ENCODE data around the gene SCCPDH.
A peak's percentile ranks its signal among the peaks of the same experiment; 100 is the strongest.
"Not testable (repeated sequence)": the region's sequence is repeated elsewhere in the genome, so short reads cannot be mapped to it uniquely, and the experiment has no call there.

The SCCPDH gene

DNA sequence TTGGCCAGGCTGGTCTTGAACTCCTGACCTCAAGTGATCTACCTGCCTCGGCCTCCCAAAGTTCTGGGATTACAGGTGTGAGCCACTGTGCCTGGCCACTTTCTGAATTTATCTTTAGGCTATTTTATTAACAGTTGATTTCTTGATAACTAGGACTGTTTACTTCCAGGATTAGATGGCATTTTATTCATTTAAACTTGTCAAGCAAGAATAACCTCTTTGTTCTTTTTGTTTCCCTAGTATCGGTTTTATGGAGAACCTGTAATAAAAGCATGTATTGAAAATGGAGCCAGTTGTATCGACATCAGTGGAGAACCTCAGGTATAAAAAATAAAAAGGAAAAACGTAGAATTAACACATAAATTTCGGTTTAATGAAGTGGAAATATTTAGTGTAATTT, 11.5 kb downstream of the SCCPDH start:
- Histone ChIP-seq H3K4me3 (no peak overlapping the region), H3K27ac (no peak overlapping the region)

DNA sequence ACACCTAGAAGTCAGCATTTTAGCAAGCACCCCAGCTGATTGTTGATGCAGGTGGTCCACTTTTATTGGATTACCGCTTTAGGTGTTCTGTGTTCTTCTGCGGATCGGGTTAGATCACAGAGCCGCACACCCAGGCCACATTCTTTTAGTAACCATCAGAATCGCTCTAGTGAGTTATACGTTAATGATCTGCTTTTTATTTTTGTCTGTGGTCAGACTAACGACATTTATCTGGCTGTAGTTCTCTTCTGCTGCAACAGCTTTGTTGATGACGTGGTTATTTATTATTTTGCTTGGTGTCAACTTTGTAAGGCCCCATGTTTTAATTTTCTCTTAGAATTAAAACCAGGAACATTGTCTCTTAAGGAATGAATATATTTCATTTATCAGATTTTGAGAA, 18.2 kb downstream of the SCCPDH start:
- Histone ChIP-seq H3K4me3 (no peak overlapping the region), H3K27ac (no peak overlapping the region)

DNA sequence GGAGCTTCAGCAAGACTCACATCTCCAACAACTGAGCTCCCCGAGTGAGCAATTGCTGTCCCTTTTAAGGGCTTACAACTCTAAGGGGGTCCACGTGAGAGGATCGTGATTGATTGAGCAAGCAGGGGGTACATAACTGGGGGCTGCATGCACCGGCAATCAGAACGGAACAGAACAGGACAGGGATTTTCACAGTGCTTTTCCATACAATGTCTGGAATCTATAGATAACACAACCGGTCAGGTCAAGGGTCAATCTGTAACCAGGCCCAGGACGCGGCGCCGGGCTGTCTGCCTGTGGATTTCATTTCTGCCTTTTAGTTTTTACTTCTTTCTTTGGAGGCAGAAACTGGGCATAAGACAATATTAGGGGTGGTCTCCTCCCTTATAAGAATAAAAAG, 21.9 kb downstream of the SCCPDH start:
- H3K4me3 ChIP-seq, H3K27ac ChIP-seq: not testable (repeated sequence)

DNA sequence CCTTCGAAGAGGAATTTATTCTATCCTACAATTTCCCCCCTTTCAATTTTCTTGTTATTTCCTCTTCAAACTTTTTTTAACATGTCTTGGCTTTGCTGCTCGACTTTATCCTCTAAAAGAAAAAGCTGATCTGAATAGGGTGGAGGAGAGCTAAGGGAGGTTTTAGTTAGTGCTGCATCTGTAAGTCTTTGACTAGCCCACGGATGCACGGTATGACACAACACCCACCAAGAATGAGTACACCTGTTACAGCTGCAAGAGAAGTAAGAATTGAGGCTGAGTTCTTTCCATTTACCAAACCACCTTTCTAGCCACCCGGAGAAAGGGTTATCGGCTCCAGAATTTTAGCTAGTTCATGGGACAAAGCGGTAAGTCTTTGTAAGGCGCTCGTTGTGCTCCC, 23.8 kb downstream of the SCCPDH start:
- Histone ChIP-seq H3K27ac (no peak overlapping the region), H3K4me3 (no peak overlapping the region)

DNA sequence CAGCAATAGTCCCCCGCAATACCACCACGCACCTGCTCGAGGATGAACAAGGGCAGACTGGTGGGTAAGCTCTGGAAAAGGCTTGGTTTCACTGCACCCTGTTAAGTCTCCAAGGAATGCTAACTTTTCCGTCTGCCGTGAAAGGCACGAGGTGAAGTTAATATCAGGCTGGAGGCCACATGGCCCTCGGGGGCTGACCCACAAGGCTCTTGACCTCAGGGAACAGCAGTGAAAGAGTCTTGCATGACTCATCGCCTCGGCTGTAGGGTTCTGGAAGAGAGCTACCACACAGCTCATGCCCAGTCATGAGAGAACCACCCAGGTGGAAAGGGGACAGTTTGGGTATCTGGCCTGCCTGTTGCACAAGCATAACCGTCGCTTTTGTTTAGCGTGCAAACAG, 24.7 kb downstream of the SCCPDH start:
- no peak overlapping the region for H3K4me3 ChIP-seq
- H3K27ac ChIP-seq, result no peak overlapping the region

DNA sequence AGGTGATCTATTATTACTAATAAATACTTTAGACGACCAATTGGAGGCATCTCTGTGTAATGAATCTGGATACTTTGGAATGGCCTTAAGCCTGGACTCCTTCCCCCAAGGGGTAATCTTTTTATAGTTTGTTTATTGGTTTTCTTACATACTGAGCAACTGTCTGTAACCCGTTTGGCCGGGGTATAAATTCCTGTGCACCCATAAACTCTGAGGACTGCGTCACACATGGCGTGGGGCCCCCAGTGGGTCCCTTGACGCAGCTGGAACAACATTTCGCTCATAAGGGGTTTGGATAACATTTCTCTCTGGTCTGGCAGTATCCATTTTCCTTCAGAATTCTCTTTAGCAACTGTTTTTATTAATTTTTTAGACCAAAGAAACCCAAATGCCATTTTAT, 26.5 kb downstream of the SCCPDH start:
- Histone ChIP-seq H3K27ac (no peak overlapping the region), H3K4me3 (no peak overlapping the region)

DNA sequence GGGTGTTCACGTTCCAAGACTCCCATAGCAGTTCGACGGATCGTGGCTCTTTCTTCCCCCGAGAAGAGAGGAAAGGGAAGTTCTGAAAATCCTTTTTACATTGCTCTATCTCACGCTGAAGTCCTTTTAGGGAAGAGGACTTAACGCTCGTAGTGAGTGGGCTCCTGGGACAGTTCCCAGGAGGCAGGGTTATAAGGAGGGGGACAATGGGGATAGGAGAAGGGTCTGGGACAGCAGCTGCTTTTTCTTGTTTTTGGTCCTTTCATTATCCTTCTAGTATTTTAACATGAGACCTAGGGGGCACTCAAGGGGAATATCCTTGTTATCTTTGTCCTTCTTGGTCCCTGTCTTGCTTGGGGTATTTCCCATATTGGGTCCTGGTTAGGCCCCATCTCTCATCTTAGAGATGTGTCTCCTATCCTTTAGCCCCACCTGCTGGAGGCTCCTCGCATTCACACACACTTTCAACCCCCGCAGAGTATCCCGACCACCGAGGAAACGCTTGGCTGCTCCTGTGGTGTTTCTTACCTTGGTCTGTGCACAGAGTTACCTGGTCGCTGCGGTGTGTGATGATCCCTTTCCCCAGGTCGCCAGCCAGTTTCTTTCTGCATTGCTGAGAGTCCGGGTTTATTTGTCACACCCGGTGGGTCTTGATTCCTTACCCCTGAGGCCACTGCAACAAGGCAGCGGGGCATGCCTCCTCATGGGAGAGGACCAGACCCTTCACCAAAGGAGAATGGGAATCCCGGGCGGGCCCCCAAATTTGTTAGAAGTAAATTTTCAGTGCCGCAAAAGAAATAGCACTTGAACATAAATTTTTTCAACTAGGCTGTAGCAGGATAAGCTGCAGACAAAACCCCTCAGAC, 29.7 kb downstream of the SCCPDH start:
- Histone ChIP-seq H3K4me3 (no peak overlapping the region), H3K27ac (no peak overlapping the region)

DNA sequence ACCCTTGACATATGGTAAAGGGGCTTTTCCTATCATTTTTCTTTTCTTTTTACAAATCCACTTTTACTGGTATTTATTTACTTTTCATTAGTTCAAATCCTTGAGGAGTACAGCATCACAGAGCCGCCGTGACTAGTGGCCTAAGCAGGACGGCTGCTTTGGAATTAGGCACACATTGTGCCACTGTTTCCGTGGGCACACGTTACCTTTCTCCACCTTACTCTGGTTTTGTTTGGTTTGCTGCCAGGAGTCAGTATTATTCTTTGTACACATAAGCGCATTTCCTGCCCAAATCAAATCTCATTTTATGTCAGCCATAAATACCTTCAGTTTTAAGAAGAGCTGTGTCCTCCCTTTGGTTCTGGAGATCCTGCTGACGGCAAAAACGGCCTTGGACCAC, 31.2 kb downstream of the SCCPDH start:
- no peak overlapping the region for H3K4me3 ChIP-seq
- H3K27ac ChIP-seq, result no peak overlapping the region

DNA sequence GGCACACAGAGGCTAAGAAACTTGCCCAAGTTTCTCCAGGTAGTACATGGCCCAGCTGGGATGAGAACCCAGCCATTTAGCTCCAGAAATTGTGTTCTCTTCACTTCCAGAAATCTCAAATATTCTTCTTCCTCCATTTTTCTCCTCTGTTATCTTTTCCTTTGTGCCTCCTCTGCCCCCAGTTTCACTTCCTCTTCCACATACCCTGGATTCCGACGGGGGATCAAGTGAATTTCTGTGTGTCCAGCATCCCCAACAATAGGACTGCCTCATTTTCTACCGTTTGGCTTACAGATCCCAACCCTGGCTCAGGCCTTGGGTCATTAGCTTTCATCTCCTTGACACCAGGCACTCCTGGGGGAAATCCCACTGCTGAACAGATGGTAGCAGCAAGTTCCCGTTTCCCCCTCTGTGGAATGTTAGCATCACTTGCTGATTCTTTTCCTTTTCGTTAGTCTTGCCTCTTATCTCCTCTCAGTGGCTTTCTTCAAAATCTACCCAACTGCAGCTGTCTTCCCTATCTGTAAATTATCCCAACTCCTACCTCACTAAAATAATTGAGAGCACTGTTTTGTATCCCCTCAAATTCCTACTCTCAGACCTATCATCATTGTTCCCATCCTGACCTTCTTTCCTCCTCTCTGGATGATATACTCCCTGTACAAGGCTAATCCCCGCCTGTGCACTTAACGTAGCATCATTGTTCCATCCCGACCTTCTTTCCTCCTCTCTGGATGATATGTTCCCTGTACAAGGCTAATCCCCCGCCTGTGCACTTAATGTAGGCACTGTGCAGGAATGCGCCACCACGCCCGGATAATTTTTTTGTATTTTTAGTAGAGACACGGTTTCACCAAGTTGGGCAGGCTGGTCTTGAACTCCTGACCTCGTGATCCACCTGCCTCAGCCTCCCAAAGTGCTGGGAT, 36.5 kb downstream of the SCCPDH start:
- H3K4me3 ChIP-seq, result no peak overlapping the region
- no peak overlapping the region for H3K27ac ChIP-seq

DNA sequence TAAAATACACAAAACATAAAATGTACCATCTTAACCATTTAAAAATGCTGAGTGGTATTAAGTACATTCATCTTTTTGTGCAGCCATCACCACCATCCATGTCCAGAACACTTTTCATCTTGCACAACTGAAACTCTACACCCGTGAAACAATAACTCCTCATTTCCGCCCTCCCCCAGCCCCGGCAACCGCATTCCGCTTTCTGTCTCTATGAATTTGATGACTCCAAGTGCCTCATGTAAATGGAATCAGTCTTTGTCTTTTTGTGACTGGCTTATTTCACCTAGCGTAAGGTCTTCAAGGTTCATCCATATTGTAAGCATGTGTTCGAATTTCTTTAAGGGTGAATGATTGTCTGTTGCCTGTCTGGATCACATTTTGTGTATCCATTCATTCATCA, 37.2 kb downstream of the SCCPDH start:
- H3K4me3 ChIP-seq, result no peak overlapping the region
- no peak overlapping the region for H3K27ac ChIP-seq

DNA sequence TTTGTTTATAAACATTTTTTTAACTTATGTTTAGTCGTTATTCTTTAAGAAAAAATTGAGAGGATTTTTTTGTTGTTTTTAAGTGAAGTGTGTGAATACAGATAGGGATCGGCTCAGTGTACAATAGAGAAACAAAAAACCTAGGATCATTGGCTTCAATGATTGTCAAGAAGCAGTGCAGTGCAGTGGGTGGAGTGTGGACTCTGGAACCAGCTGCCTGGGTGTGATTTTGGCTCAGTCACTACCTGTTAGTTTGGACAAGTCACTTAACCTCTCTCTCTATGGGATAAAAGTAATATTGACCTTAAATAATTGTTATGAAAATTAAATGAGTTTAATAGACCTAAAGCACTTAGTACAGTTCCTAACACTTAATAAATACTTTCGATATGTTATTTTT, 41.3 kb downstream of the SCCPDH start:
- Histone ChIP-seq H3K27ac (no peak overlapping the region), H3K4me3 (no peak overlapping the region)

DNA sequence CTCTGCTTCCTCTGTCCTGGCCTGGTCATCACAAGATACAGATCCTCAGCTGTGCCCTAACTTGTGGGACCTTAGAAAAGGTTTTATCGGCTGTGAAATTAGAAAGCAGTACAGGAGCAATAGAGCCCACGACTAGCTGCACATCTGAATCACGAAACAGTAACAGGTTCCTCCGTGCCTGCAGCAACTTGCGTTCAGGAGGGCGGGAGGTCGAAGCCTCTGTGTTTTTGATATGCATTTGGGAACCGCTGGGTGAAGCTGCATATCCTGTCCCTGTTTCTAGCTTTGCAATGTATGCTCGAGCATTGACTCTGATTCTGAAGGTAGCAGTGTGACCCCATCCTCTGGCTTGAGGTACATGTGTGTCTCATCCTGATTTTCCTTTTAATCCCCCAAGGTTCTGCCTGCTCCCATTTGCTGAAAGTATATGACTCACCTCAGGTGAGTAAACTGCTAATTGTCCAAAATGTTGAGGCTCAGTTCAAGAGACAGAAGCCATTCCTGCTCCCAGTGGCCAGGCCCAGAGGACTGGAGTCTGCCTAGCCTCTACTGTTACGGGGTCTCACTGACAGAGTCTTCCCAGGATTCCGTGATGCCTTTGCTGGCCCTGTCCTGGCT, 44.3 kb downstream of the SCCPDH start:
- peak overlapping the region in 10 of 21 experiments; percentile 26 to 65 (median 51) for H3K27ac ChIP-seq

DNA sequence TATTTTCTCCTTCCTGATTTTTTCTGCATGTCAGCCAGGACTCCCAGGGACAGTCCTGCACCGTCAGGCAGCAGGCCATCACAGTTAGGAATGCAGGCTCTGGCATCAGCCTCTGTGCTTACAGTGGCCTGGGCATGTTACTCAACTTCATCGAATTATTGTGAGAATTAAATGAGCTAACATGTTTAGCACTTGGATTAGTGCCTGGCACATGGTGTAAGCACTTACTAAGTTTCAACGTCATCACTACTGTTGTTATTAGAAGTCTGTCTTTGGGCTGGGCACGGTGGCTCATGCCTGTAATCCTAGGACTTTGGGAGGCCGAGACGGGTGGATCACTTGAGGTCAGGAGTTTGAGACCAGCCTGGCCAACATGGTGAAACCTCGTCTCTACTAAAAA, 45.1 kb downstream of the SCCPDH start:
- H3K4me3 ChIP-seq, result no peak overlapping the region
- H3K27ac ChIP-seq, result peak overlapping the region in 6 of 21 experiments; percentile 26 to 65 (median 44)

More for the DNA sequence above, 44.3 kb downstream of the SCCPDH start:
- H3K4me3 ChIP-seq, result no peak overlapping the region

DNA sequence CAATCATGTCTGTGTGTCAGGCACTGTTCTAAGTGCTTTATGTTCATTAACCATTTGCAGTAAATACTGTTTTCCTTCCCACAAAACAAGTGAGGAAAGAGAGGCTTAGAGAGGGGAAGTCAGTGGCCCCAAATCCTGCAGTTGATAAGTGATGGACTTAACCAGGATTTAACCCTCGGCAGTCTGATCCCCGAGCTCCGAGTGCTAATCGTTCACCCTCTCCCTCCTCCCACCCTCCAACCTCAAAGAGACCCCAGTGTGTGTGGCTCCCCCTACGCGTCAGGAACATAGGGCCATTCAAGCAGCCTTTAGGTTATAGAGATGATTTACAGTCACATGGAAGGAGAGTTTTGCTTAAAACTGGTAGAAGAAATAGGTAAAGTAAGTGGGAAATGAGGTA, 47.2 kb downstream of the SCCPDH start:
- H3K4me3 ChIP-seq, result no peak overlapping the region
- no peak overlapping the region for H3K27ac ChIP-seq

DNA sequence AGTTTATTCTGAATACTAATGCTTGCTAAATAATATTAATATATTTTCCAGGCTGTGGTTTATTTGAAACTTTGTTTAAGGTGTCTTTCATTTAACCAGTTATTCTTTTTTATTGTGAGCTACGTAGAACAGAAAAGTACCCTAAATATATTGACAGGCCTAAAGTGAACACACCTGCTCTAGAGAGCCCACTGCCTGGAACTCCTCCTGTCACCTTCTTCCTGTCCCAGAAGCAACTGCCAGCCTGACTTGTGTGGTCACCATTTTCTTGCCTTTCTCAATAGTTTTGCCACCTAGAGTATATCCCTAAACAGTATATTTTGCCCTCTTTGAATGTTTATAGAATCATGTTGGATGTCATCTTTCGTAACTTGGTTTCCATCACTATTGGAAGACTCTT, 48.5 kb downstream of the SCCPDH start:
- Histone ChIP-seq H3K4me3 (no peak overlapping the region), H3K27ac (no peak overlapping the region)

DNA sequence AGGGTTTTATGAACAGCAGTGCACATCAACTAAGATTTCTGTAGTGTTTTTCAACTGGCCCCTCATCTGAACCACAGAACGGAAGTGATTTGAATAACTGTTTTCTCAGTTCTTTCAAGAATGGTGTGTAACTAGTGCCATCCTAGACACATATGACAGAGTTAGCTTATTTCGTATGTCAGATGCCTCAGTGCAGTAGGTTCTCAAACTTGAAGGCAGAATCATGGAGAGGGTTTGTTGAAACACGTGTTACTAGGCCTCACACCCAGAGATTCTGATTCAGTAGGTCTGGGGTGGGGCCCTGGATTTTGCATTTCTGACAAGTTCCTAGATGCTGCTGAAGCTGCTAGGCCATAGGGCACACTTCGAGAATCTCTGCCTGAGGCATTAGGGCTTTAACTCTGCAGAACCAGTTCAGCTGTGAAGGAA, 49.0 kb downstream of the SCCPDH start:
- Histone ChIP-seq H3K4me3 (no peak overlapping the region), H3K27ac (no peak overlapping the region)

DNA sequence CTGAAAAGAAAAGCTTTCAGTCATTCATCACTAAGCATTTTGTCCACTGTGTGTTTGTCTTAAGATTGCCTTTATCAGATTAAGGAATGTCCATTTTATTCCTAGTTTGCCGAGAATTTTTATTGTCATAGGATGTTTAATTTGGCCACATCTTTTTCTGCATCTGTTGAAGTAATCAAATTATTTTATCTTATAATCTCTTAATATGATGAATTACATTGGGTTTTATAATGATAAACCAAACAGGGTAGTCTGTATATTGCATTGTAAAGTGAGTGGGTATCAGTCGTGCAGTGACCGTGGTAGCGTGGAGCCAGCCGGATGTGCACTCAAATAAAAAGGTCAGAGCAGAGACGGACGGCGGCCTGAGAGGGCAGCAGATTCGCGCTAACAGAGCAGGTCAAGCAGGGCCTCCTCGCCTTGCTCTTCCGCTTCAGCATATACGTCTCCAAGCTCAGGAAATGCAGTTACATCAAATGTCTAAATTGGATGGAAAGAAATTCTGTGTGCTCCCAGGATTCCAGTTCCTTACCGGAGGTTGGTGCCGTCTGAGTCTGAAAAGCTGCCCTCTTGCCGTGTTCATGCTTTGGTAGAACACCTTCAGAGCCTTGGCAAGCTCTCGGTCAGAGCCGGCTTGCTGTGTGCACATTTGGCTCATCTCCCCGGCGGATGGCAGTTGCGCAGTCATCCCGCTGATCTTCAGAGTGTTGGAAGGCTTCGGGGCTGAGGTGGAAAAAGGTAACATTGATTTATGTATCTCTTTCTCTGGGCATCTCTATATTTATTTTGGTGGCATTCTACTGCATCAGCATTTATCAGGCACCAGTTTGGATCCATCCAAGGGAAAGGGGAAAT, 51.5 kb downstream of the SCCPDH start:
- H3K4me3 ChIP-seq, result no peak overlapping the region
- no peak overlapping the region for H3K27ac ChIP-seq

DNA sequence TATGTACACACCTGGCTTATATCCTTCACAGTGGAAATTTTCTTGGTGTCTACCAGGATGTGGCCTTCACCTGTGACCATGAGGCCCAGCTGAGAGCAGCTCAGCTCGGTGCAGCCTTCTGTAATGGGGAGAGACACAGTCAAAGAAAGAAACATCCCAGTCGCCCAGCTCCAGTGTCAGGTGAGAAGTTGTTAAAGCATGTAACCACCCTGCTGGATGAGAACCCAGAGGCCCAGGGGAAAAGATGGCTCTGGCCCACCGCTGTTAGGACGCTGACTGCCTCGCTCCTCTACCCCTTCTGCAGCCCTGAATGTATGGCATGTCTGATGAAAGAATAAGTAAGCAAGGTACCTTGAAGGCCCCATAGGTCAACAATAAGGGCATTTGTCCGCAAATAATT, 52.7 kb downstream of the SCCPDH start:
- no peak overlapping the region for H3K27ac ChIP-seq
- H3K4me3 ChIP-seq, result no peak overlapping the region

DNA sequence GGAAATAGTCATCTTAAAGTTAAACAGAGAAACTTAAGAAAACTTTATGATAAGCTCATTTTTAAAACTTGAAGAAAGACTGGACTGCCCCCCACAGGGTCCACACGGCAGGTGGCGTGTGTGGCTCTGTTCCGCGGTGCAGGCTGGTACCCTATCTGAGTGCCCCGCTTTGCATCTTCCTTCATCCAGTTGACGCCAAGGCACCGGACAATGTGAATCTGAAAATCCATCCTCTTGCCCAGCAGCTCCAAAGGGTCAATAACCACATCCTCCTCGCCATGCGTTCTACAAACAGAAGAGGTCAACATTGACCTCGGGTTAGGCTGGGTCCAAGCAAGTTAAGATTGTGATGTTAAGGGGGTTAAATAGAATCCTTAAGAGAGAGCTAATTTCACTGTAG, 54.5 kb downstream of the SCCPDH start:
- H3K4me3 ChIP-seq, result no peak overlapping the region
- no peak overlapping the region for H3K27ac ChIP-seq

All from skin epidermis (tissue), 12 donors.